A549 treated with GW870086 at 1 μM for 4 hours (cell line): ENCODE results near the gene USP6. TPM values are rescaled to one million over a fixed set of nuclear protein-coding genes. Genes with fewer than 3 reads are reported as not detected.

Source experiments
- total RNA-seq: library from RNA; stranded (reverse); fragments of 200-300 nt; extraction: Qiagen RNA extraction; gene quantifications from 5 replicates; pipeline ENCODE4 v1.2.3, GENCODE V29; 2022; ENCODE audit warnings: low read depth

Gene USP6
- total RNA-seq, result 0.02 to 0.05 TPM (median 0.02 TPM) in 3 of 5 replicates, not detected in the others

DNA sequence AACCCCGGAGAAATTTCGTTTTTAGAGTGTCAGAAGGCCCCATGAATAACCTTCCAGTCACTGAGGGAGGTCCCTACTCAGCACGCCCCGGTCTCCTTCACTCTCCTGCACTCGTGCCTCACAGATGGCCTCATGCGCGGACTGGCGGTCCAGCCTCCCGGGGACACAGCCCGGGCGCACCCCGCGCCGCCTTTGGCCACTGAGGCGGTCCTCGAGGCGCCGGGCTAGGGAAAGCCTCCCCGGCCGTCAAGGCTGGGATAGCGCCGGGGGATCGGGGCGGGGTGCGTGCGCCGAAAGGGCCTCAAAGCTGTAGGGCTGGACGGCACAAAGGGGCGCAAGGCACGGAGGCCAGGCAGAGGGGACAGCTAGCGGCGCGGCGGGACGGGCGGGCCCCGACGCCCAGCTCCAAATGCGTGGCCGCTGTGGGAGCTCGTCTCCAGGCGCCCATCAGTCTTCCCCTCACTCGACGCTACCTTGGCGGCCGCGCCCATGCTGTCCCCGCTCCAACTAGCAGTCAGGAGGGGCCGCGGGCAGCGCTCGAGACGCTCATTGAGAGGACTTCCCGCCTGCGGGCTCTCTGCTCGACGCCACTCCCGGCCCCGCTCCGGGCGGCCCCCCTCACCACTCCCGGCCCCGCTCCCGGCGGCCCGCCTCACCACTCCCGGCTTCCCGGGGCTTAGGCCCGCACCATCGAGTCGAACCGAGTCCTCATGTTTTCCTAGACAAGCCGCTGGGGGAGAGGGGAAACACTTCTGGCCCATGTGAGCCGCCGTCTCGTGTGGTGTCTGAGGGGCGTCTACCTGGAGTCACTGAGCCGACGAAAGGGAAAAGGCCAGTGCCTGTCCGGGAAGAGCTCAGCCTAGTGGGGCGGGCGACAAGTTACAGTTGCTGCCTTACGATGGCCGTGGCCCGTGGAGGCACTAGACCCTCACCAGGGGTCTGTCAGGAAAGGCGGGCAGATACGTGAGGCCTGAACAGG lies at the start of gene USP6:
TSS of gene USP6 (plus strand) at position 360 of the 979 bp plus-strand sequence. CDS start 14,336 bp downstream, outside the sequence.

DNA sequence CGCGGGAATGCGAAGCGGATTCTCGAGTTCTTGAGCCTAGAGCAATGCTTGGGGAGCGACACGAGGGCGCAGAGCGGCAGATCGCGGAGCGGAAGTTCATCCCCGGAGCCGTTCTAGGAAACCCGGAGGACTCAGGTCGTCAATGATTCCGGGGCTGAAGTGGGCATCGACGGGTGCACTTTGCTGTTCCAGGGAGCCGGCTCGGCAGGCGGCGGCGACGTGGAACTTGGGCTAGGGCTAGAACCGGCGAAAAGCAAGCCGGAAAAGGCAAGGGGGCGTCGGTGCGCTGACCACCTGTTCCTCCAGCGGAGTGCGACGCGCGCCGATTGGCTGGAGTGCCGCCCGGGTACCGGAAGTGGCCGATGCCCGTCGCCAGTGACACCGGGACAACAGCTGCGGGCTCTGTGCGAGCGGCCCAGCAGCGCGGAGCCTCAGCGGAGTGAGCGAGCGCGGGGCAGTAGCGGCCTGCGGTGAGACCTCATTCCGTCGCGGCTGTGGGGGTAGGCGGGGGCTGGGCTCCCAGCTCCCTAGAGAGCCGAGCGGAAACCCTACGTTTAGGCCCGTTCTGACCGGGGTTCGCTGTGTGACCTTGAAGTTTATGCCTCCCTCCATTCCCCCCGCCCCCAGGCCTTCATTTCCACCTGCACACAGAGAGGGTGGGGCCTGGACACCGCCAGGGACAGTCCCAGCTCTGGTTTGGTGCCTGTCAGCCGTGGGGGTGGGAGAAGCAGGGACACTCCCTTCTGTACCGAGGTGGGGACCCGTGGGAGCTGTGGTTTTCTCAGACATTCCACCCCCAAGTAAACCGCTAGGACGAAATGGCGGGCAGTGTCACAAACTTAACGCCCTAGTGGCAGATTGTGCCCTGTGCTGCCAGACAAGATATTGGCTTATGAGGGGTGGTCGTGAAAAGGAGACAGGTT lies 37.5 kb upstream of the USP6 start, which contains the start of gene ZFP3:
TSS of gene ZFP3 (plus strand) at position 362 of the 923 bp plus-strand sequence. CDS start 13,038 bp downstream, outside the sequence.

DNA sequence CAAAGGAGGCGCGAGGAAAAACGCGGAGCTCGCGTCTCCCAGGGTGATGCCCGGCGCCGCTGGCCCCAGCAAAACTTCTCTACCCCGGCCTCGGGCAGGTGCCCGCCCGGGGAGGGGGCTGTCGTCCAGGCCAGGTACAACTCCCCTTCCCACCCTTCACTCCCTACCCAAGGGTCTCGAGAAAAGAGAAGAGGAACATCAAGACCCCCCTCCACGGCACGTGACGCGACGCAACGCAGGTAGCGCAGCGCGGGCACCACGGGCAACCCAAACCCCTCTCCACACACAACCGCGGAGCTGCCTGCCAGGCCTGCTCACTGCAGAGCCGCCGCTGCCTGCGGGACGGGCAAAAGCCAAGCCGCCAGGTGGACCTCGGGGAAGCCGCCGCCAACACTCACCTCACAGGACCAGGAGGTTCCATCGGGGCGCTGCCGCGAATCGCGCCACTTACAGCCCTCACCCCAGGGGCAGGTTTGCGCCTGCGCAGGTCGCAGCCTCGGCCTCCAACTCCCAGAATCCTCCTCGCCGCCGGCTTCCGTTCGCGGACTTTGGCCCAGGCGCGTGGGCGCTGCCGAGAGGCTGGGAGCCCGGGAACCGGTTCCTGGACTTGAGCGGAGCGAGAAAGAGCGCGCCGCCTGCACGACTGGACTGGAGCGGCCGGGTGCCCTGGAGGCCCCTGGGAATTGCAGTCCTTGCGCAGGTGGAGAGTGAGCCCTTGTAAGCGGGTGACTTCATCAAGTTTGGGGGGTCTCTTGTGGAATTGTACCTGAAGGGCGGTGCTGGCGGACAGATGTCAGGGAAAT lies 4.2 kb upstream of the USP6 start, which contains the start of gene ZNF232:
TSS of gene ZNF232 (minus strand) at position 477 of the 803 bp plus-strand sequence. CDS start at position 421, 56 bp downstream.

DNA sequence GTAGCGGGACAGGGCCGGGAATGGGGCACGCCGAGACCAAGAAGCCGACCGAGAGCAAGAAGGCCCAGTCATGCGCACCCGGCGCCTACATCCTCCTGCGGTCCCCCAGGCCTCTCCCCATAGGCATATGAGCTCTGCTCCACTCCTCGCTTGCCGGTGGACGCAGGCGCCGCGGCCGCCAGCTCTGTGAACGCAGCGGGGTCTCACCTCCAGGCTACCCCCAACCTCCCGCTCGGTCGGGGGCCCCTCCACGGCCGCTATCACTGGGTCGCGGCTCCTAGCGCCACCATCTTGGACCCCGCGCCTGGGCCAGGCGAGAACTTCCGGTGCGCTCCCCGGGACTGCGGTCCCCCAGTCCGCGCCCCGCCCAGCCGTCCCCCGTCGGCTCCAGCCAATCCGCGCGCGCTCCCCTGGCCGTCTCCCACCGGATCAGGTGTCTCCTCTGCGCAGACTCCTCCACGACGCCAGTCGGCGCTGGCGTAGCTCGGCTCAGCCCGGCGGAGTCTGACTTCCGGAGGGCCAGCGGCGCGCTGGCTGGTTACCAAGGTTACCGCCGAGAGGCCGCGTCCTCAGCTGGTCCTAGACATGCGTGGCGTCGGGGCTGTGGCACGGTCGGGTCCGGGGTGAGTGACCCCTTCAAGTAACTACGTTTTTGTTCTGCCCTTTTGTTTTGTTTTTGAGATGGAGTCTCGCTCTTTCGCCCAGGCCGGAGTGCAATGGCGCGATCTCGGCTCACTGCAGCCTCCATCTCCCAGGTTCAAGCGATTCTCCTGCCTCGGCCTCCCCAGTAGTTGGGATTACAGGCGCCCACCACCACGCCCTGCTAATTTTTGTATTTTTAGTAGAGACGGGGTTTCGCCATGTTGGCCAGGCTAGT lies 75.9 kb downstream of the USP6 start, which contains the start of gene ZNF594:
TSS of gene ZNF594 (minus strand) at position 328 of the 877 bp plus-strand sequence. CDS start 7,612 bp downstream, outside the sequence.

Other genes starting within 250 kb of the USP6 start
- 0.18 to 0.49 TPM (median 0.34 TPM) in 5 replicates for gene C17orf107, start 216.5 kb upstream of the USP6 start, total RNA-seq
- 0.07 to 0.17 TPM in 2 of 5 replicates, not detected in the others for gene CHRNE, start 212.9 kb upstream of the USP6 start, total RNA-seq
- gene GP1BA, start 183.8 kb upstream of the USP6 start, total RNA-seq, result not detected in 5 replicates
- gene SLC25A11, start 176.0 kb upstream of the USP6 start, total RNA-seq, result 50.9 to 71.7 TPM (median 70.1 TPM) in 5 replicates
- gene RNF167, start 175.8 kb upstream of the USP6 start, total RNA-seq, result 94.8 to 138 TPM (median 119 TPM) in 5 replicates
- 2,657 to 2,903 TPM (median 2,762 TPM) in 5 replicates for gene PFN1, start 167.5 kb upstream of the USP6 start, total RNA-seq
- gene ENO3, start 164.9 kb upstream of the USP6 start, total RNA-seq, result 44.1 to 52.1 TPM (median 45.5 TPM) in 5 replicates
- 67.2 to 82.1 TPM (median 69.6 TPM) in 5 replicates for gene SPAG7, start 148.2 kb upstream of the USP6 start, total RNA-seq
- gene CAMTA2, start 128.4 kb upstream of the USP6 start, total RNA-seq, result 28.3 to 35.1 TPM (median 32.7 TPM) in 5 replicates
- gene INCA1, start 118.5 kb upstream of the USP6 start, total RNA-seq, result 1.1 to 1.9 TPM (median 1.6 TPM) in 5 replicates
- 96.7 to 125 TPM (median 115 TPM) in 5 replicates for gene KIF1C, start 118.1 kb upstream of the USP6 start, total RNA-seq
- gene SLC52A1, start 80.6 kb upstream of the USP6 start, total RNA-seq, result 0.42 to 1.0 TPM (median 0.70 TPM) in 5 replicates
- 0.69 to 1.3 TPM (median 1.0 TPM) in 5 replicates for gene ZFP3, start 37.6 kb upstream of the USP6 start, total RNA-seq
- 3.5 to 4.6 TPM (median 4.2 TPM) in 5 replicates for gene ZNF232, start 4.2 kb upstream of the USP6 start, total RNA-seq
- 0.99 to 1.7 TPM (median 1.5 TPM) in 5 replicates for gene ZNF594, start 75.8 kb downstream of the USP6 start, total RNA-seq
- not detected in 5 replicates for gene SCIMP, start 118.8 kb downstream of the USP6 start, total RNA-seq
- gene RABEP1, start 166.3 kb downstream of the USP6 start, total RNA-seq, result 39.4 to 43.6 TPM (median 40.7 TPM) in 5 replicates